DND-41 (cell line): ENCODE results near the gene RING1.

ENCODE experiments used
- EZH2 ChIP-seq: IDR thresholded peaks from 3 replicates; pipeline ENCODE4 v1.6.1; 2012; ENCODE audit warnings: borderline replicate concordance, low read depth, mild to moderate bottlenecking, moderate library complexity, low read length, inconsistent platforms; ENCODE audit not compliant: severe bottlenecking
- TF ChIP-seq, protein P1 (sequence below): IDR thresholded peaks from 2 replicates; pipeline ENCODE4 v1.5.1; 2012; ENCODE audit warnings: borderline replicate concordance, low read length, moderate library complexity, mild to moderate bottlenecking; ENCODE audit not compliant: poor library complexity, severe bottlenecking; ENCODE audit errors: extremely low read depth

DNA sequence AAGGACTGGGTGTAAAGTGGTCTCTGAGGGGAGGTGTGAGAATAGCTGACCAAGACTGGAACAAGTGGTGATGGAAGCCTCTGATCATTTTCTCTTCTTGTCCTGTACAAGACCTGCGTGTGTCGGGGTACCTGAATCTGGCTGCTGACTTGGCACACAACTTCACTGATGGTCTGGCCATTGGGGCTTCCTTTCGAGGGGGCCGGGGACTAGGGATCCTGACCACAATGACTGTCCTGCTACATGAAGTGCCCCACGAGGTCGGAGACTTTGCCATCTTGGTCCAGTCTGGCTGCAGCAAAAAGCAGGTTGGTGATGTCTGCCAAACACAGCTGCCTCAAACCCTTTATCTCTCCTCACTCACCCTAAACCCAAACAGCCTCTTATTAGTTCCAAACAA lies 5.5 kb upstream of the RING1 start:
- TF ChIP-seq, protein P1, sequence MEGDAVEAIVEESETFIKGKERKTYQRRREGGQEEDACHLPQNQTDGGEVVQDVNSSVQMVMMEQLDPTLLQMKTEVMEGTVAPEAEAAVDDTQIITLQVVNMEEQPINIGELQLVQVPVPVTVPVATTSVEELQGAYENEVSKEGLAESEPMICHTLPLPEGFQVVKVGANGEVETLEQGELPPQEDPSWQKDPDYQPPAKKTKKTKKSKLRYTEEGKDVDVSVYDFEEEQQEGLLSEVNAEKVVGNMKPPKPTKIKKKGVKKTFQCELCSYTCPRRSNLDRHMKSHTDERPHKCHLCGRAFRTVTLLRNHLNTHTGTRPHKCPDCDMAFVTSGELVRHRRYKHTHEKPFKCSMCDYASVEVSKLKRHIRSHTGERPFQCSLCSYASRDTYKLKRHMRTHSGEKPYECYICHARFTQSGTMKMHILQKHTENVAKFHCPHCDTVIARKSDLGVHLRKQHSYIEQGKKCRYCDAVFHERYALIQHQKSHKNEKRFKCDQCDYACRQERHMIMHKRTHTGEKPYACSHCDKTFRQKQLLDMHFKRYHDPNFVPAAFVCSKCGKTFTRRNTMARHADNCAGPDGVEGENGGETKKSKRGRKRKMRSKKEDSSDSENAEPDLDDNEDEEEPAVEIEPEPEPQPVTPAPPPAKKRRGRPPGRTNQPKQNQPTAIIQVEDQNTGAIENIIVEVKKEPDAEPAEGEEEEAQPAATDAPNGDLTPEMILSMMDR, result no peak
- no peak for TF ChIP-seq EZH2
